Measurements from ENCODE around the gene VANGL1. TPM values are rescaled to one million over a fixed set of nuclear protein-coding genes. Genes with fewer than 3 reads are reported as not detected.

VANGL1 gene
- total RNA-seq, 1 experiment from 2014 or later = 22.7 TPM

GRCh38 chr1:115654125-115654524, 12.4 kb downstream of the VANGL1 start:
- ChIA-PET POLR2A (no interaction called here), CTCF (no interaction called here)
- ATAC-seq (no peak), DNase-seq (ENCODE audit: low read depth, low spot score) (no peak)
- Histone ChIP-seq H3K4me1 (ENCODE audit: control insufficient read depth, insufficient read depth, low read length) (peaks cover 11% of the 10 kb centered on the region), H3K9me3 (ENCODE audit: control insufficient read depth, insufficient read depth, low read depth, low read length) (no peaks in the 10 kb centered on the region), H3K27ac (ENCODE audit: low read length) (no peak overlapping the region), H3K27me3 (ENCODE audit: control insufficient read depth, insufficient read depth, low read length) (no peaks in the 10 kb centered on the region), H3K36me3 (ENCODE audit: control insufficient read depth, insufficient read depth, low read length) (no peaks in the 10 kb centered on the region), H3K4me3 (ENCODE audit: low read depth in 2 of 2, low read length in 2 of 2) (no peak overlapping the region)
- intact Hi-C loops (cut with micrococcal nuclease; ENCODE audit: unreplicated experiment) (no loop called here), in situ Hi-C loops (cut with HindIII; ENCODE audit: low pct_unique_long_range_greater_than_20kb, low sequenced_read_pairs) (no loop called here)
- no TSS peak for BruUV-seq (replicated peaks)
- no peak for TF ChIP-seq POLR2AphosphoS5 (IDR thresholded peaks at IDR 0.05; ENCODE audit: low read depth, low read length)
- TF ChIP-seq, protein P1, sequence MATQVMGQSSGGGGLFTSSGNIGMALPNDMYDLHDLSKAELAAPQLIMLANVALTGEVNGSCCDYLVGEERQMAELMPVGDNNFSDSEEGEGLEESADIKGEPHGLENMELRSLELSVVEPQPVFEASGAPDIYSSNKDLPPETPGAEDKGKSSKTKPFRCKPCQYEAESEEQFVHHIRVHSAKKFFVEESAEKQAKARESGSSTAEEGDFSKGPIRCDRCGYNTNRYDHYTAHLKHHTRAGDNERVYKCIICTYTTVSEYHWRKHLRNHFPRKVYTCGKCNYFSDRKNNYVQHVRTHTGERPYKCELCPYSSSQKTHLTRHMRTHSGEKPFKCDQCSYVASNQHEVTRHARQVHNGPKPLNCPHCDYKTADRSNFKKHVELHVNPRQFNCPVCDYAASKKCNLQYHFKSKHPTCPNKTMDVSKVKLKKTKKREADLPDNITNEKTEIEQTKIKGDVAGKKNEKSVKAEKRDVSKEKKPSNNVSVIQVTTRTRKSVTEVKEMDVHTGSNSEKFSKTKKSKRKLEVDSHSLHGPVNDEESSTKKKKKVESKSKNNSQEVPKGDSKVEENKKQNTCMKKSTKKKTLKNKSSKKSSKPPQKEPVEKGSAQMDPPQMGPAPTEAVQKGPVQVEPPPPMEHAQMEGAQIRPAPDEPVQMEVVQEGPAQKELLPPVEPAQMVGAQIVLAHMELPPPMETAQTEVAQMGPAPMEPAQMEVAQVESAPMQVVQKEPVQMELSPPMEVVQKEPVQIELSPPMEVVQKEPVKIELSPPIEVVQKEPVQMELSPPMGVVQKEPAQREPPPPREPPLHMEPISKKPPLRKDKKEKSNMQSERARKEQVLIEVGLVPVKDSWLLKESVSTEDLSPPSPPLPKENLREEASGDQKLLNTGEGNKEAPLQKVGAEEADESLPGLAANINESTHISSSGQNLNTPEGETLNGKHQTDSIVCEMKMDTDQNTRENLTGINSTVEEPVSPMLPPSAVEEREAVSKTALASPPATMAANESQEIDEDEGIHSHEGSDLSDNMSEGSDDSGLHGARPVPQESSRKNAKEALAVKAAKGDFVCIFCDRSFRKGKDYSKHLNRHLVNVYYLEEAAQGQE (IDR thresholded peaks at IDR 0.05; ENCODE audit: insufficient read depth in 1 of 2, low read depth in 2 of 2, low read length in 1 of 2) = no peak
- TF ChIP-seq TCF7L2 (IDR thresholded peaks at IDR 0.05; ENCODE audit: low read depth, low read length) = no peak
- TF ChIP-seq, protein P2, sequence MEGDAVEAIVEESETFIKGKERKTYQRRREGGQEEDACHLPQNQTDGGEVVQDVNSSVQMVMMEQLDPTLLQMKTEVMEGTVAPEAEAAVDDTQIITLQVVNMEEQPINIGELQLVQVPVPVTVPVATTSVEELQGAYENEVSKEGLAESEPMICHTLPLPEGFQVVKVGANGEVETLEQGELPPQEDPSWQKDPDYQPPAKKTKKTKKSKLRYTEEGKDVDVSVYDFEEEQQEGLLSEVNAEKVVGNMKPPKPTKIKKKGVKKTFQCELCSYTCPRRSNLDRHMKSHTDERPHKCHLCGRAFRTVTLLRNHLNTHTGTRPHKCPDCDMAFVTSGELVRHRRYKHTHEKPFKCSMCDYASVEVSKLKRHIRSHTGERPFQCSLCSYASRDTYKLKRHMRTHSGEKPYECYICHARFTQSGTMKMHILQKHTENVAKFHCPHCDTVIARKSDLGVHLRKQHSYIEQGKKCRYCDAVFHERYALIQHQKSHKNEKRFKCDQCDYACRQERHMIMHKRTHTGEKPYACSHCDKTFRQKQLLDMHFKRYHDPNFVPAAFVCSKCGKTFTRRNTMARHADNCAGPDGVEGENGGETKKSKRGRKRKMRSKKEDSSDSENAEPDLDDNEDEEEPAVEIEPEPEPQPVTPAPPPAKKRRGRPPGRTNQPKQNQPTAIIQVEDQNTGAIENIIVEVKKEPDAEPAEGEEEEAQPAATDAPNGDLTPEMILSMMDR (IDR thresholded peaks at IDR 0.05) = no peak
- TF ChIP-seq SIN3A (IDR thresholded peaks at IDR 0.05; ENCODE audit: borderline replicate concordance, insufficient read depth, low read depth, low read length) = no peak

GRCh38 chr1:115654663-115655305, 13.0 kb downstream of the VANGL1 start:
- H3K27ac ChIP-seq (ENCODE audit: low read length) = no peak overlapping the region
- CTCF ChIA-PET = no interaction called here
- POLR2A ChIA-PET = no interaction called here
- no peak overlapping the region for H3K4me3 ChIP-seq (ENCODE audit: low read depth in 2 of 2, low read length in 2 of 2)
- ATAC-seq (no peak), DNase-seq (ENCODE audit: low read depth, low spot score) (no peak)
- in situ Hi-C loops (cut with HindIII; ENCODE audit: low pct_unique_long_range_greater_than_20kb, low sequenced_read_pairs) = no loop called here
- no peaks in the 10 kb centered on the region for H3K36me3 ChIP-seq (ENCODE audit: control insufficient read depth, insufficient read depth, low read length)
- BruUV-seq (replicated peaks) = no TSS peak
- TF ChIP-seq POLR2AphosphoS5 (IDR thresholded peaks at IDR 0.05; ENCODE audit: low read depth, low read length) (no peak), TCF7L2 (IDR thresholded peaks at IDR 0.05; ENCODE audit: low read depth, low read length) (no peak), SIN3A (IDR thresholded peaks at IDR 0.05; ENCODE audit: borderline replicate concordance, insufficient read depth, low read depth, low read length) (no peak)
- TF ChIP-seq, protein P2 (IDR thresholded peaks at IDR 0.05) = no peak
- TF ChIP-seq, protein P1 (IDR thresholded peaks at IDR 0.05; ENCODE audit: insufficient read depth in 1 of 2, low read depth in 2 of 2, low read length in 1 of 2) = no peak
- intact Hi-C loops (cut with micrococcal nuclease; ENCODE audit: unreplicated experiment) = no loop called here
- H3K27me3 ChIP-seq (ENCODE audit: control insufficient read depth, insufficient read depth, low read length) = no peaks in the 10 kb centered on the region
- H3K9me3 ChIP-seq (ENCODE audit: control insufficient read depth, insufficient read depth, low read depth, low read length) = no peaks in the 10 kb centered on the region
- H3K4me1 ChIP-seq (ENCODE audit: control insufficient read depth, insufficient read depth, low read length) = peaks cover 4% of the 10 kb centered on the region
